Measurements from ENCODE around the gene ATOX1.
"Not testable (repeated sequence)": the region's sequence is repeated elsewhere in the genome, so short reads cannot be mapped to it uniquely, and the experiment has no call there.

The ATOX1 gene

GRCh38 chr5:151758430-151759241 is at the start of gene ATOX1:
Gene ATOX1 (minus strand): TSS chr5:151758631. CDS start chr5:151758551, 80 bp downstream.
- peak; percentile 64 for DNase-seq

DNA sequence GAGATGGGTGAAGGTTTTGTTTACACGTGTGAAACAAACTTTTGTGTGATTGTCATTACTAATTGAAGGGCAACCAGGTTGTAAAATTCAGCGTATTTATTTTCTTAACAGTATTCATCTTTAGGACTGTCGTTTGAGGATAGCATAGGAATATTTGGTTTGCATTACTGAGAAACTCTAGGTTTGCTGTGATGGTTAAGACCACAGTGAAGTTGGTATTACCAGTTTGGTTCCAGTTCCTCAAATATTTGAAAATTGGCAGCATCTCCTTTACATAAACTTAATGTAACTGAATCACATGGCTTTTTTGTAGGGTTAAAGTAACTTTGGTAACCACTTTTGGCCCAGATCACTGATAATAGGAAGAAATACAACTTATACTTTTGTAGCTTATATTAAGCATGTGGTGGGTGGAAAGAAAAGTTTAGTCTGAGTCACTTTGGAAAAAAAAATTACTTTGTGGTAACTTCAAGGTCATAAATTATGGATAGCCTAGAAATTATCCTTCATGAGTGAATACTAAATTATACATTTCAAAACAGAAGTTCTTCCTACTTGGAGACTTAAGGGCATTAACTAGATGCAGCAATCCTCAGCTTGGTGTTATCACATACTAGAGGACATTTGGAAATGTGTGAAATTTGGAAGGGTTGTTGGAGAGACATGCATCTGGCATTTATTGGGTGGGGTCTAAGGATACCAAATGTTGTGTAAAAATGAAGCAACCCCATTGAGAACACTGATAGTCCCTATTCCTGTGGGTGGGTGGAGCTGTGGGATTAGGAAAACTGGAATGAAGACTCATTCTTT is 47.2 kb upstream of the ATOX1 start:
- no peak for DNase-seq

DNA sequence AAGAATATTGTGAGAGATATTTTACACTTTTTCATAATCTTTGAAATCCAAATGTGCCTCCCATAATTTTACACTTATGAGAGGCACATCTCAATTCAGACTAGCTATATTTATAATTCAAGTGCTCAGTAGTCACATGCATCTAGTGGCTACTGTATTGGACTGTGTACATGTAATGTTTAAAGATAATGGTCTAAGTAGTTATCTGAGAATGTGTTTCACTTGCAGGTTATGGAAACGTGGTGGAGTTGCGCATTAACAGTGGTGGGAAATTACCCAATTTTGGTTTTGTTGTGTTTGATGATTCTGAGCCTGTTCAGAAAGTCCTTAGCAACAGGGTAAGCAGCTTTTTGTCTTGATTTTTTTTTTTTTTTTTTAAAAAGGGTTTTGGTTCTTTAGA is 42.1 kb upstream of the ATOX1 start:
- no peak for DNase-seq

GRCh38 chr5:151799407-151799806 is 41.0 kb upstream of the ATOX1 start:
- no peak for DNase-seq

GRCh38 chr5:151798674-151799073 is 40.2 kb upstream of the ATOX1 start:
- no peak for DNase-seq

DNA sequence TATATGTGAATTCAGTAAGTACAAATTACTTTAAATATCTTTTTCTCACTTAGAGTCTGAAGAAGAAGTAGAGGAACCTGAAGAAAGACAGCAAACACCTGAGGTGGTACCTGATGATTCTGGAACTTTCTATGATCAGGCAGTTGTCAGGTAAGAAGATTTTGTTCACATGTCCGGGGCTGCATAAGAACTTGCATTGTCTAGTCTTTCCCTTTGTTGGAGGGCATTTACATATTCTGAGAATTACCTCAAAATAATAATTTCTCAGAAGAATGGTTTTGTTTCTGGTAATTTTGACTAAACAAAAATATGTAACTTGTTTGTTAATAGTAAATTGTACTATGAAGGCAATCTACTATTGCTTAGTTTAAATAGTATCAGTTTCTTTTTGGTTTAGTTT is 37.0 kb upstream of the ATOX1 start:
- no peak for DNase-seq

- DNase-seq, result no peak
Measured at GRCh38 chr5:151793358-151793757, 34.9 kb upstream of the ATOX1 start.

GRCh38 chr5:151787817-151788216 is 29.4 kb upstream of the ATOX1 start:
- no peak for DNase-seq

GRCh38 chr5:151786468-151786867 is 28.0 kb upstream of the ATOX1 start:
- no peak for DNase-seq

DNA sequence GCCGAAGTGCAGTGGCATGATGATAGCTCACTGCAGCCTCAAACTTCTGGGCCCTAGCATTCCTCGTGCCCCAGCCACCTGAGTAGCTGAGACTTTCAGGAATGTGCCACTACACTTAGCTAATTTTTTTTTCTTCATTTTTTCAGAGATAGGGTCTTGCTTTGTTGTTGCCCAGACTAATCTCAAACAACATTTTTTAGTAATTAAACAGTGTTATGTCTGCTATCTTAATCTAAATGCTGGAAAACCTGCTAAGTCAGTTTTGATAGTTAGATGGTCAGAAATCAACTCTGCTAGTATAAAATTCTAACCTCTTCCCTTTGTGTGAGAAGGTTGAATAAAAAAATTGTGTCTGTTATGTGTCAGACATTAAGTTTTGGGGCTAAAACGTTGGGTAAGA is 25.7 kb upstream of the ATOX1 start:
- no peak for DNase-seq

DNA sequence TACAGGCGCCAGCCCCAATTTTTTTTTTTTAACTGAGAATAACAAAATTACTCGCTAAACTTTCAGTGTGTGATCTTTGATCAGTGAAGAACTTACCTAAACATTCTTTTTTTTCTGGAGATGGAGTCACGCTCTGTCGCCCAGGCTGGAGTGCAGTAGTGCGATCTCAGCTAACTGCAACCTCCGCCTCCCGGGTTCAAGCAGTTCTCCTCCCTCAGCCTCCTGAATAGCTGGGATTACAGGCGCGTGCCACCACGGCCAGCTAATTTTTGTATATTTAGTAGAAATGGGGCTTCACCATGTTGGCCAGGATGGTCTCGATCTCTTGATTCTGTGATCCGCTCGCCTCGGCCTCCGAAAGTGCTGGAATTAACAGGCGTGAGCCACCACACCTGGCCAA is 25.2 kb upstream of the ATOX1 start:
- DNase-seq, result not testable (repeated sequence)

DNA sequence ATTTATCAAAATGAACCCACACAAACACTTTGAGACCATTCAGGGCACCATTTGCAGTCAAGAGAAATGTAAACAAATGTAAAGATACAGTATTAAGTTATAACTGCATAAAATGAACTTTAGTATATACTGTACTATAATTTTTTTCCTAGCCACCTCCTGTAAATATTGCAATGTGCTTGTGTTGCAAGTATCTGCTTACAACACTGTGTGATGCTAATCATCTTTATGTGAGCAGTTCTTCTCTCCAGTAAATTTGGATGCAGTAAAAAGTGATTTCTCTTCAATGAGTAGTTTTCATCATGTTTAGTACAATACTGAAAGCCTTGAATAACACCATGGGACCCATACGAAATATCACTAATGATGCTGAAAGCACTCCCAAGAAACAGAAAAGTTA is 22.8 kb upstream of the ATOX1 start:
- DNase-seq, result no peak

DNA sequence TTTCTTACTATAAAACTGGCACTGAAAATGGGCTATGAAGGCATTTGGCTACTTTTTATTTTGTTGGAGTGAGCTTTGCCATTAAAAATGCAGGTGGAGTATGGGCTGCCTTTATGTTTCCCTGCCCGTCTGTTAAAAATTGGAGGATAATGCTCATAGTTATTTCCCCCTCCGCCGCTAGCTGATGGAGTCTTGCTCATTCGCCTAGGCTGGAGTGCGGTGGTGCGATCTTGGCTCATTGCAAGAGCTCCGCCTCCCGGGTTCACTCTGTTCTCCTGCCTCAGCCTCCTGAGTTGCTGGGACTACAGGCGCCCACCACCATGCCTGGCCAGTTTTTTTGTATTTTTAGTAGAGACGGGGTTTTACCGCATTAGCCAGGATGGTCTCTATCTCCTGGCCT is 21.9 kb upstream of the ATOX1 start:
- no peak for DNase-seq

DNA sequence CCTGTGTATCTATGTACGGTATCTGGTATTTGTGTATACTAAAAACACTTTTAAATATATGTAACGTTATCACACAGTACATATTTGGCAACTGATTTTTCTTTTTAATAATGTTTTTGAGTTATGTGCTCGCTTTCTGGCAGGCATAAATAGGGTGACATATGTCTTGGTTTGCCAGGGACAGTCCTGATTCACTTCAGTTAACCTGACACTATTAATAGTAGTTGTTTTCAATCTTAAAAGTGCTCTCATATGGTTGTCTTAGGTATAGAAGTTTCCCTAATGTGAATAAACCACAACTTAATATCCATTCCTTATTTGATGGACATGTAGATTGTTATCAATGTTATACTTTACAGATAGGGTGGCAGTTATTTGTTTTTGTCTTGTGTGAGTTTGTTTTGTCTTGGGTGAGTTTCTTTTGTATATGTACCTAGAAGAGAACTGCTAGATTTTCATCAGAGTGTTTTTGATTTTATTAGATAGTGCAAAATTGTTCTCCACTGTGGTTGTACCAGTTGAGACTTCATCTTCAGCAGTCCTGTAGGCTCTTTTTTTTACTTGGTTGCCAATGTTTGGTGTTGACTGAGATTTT is 21.2 kb upstream of the ATOX1 start:
- no peak for DNase-seq

DNA sequence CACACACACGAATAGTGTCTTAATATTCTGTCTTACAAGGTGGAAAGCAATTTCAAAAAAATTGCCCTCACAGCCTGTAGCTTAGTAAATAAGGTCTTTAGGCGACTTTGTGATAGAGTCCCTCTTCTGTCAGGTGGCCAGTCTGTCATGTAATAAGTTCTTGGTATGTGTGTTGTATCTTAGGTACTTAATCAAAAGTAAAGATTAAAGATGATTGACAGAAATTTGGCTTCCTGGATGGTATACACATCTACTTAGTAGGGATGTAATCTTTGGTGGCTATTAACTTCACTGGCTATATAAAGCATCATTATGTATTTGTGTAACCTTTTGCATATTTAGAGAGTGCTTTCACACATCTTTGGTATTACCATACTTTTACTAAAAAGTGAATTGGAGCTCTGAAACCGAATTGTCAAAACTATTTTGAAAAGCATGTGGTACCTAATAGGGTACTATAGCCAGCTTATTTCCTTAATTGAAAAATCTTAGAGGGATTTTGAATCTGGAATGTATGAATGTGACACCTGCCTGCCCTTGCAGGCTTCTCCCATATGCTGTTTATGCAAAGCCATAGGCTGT is 16.7 kb upstream of the ATOX1 start:
- DNase-seq, result no peak

- DNase-seq, result no peak
Measured at GRCh38 chr5:151773951-151774350, 15.5 kb upstream of the ATOX1 start.

- DNase-seq, result no peak
Measured at GRCh38 chr5:151772846-151773561, 14.6 kb upstream of the ATOX1 start.

DNA sequence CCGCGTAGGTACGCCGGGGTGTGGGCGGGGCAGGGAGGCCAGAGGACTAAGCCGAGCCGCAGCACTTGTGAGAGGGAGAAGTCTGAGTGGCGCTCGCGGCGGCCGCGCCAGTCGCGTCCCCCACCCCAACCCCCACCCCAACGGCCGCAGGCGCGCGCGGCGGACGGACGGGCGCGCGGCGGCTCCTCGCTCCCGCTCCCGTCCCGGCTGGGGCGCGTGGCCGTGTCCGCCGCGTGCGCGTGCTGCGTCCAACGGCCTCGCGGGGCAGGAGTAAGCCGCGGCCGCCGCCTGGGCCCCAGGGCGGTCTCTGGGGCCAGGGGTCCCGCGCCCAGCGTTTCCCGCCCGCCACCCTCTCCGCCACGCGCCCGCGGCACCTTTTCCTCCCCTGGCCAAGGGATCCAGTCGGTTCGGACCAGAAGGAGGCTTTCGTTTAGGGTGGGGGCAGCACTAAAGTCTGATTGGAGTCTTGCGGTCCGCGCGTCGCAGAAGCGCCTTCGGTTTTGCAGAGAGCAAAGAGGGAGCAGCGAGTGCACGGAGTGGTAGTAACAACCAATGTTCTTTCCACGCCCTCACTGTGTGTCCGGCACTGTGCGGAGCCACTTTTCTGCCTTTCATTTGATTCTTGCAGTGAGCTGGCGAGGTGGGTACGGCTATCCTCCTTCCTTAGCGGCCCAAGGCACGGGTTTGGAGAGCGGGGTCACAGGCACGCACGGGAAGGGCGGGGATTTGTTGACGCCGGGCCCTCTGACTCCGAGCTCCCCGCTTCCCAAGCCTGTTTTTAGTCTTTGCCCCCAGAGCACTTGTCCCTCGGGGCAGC is 13.8 kb upstream of the ATOX1 start:
- DNase-seq, result no peak

GRCh38 chr5:151771259-151772028 is 13.0 kb upstream of the ATOX1 start, which contains the start of gene G3BP1:
Gene G3BP1 (plus strand): TSS chr5:151771954. CDS start chr5:151786621, 14,667 bp downstream.
- peak; percentile 99 for DNase-seq

DNA sequence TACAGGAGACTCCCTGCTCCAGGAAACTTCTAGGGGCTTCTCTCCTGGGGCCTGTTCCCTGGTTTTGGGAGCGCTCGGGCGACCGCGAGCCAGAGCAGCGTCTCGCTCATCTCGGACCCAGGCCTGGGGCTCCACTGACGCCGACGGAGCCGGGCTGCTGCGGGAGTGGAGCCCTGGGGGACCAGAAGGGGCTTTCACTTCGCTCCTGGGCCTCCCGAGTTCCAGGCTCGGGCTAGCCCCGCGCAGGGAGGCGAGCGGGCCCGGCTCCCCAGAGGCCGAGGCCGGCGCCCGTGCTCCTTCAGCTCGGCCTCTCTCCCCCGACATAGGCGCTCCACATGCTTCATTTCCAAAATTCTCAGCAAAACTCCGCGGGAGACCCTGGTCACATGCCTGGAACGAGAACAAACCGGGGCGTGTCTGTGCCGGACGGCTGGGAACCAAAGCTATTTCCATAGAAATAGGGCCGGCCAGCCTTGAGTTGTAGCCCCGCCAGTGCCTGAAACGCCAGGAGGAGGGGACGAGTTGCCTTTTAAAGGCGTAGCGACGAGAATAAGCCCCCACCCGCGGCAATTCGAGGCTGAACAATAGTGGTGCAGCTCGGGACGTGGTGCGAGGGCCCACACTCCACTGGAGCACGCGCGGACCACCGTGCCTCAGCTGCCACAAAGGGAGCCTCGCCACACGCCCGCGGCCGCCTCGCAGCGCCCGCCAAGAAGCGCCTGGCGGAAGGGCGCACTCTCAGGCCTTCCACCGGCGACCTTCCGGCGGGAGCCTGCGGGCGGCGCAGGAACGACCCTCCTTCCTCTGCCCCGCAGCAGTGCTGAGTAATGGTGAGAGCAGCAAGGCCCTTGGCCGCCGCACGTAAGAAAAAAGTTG is 12.2 kb upstream of the ATOX1 start:
- DNase-seq, result peak; percentile 23
